HG02981 (cell line): ENCODE results near the gene FAM90A1.
"Not testable (repeated sequence)": the region's sequence is repeated elsewhere in the genome, so short reads cannot be mapped to it uniquely, and the experiment has no call there.

Experiments used
- ATAC-seq: cut with Tn5 transposase; IDR thresholded peaks from one replicate; pipeline ENCODE4 v1.9.1; 2021; ENCODE audit warnings: mild to moderate bottlenecking, moderate library complexity; ENCODE audit not compliant: unreplicated experiment

Gene FAM90A1

GRCh38 chr12:8233935-8234495 is 6.6 kb upstream of the FAM90A1 start:
- ATAC-seq: not testable (repeated sequence)

DNA sequence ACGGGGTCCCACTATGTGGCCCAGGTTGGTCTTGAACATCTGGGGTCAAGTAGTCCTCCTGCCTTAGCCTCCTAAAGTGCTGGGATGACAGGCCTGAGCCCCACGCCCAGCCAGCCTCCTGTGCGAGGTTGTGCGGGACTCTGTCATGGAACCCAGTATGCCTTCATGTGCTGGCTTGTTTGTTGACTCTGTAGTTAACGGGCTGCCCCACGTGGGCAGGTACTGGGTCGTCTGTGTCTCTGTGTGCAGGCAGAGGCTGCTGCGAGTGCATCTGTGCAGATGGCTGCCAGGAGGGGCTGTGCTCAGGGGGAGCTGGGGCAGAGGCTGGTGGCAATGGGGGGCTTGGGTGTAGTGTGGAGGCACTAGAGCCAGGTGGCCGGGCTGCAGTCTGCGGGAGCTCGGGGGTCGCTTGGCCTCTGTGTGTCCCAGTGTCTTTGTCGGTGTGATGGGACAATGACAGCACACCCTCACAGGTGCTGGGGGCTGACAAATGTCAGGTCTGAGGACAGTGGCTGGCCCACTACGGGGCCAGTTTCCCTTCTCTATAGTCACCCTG is 6.0 kb upstream of the FAM90A1 start:
- ATAC-seq: not testable (repeated sequence)

DNA sequence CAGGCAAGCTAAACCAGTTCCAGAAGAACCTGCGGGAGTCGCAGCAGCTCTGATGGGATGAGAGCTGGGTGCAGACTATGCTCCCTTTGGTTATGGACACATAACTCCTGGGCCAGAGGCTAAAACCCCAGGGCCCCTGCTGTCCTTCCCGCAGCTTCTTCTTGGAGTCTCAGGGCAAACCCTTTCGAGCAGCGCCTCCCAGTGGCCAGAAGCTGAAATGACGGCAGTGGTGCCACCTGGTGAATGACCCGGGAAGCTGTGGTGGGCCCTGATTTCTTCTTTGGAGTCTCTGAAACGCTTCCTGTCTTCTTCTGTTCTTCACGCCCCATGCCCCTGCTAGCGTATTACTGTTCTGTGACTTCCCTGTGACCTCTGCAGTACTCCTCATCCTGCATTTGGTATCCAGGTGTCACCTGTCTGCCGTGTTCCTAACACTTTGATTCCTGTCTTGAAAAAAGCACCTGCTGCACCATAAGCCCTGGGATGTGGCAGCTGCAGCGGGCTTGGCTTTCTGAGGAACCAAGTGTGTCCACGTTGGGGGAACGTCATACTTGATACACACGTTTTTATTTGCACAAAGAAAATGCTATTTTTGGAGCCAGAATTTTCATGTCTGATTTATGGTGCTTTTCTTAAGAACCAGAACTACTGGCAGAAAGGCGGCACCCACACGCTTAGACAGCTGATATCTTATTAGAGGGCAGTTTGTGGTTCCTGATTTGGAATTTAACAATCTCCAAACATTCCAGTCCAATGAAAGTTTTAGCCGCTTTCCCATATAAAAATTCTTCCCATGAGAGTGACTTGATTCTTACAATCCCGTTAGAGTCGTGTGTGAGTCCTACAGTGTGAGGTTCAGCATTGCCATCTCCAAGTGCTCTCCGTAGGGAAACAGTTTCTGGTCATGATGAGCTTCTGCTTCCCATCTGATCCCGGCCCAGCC is 4.5 kb upstream of the FAM90A1 start:
- ATAC-seq: not testable (repeated sequence)

- ATAC-seq: not testable (repeated sequence)
Measured at GRCh38 chr12:8231049-8231448, 3.6 kb upstream of the FAM90A1 start.

DNA sequence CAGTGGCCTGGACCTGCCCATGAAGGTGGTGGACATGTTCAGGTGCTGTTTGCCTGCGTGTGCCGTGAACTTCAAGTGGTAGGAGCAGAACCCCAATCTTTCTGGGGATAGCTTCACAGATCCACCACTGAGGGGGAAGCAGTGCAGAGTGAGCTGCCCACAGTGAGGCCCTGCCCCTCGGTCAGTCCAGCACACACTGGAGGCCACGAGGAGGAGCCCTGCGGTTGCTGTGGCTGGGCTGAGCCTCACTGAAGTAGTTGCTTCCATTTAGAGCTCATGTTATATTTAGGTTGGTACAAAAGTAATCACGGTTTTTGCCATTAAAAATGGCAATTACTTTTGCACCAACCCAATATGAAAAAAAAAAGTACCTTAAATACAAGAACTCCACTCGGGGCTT is 2.1 kb upstream of the FAM90A1 start:
- ATAC-seq: not testable (repeated sequence)

DNA sequence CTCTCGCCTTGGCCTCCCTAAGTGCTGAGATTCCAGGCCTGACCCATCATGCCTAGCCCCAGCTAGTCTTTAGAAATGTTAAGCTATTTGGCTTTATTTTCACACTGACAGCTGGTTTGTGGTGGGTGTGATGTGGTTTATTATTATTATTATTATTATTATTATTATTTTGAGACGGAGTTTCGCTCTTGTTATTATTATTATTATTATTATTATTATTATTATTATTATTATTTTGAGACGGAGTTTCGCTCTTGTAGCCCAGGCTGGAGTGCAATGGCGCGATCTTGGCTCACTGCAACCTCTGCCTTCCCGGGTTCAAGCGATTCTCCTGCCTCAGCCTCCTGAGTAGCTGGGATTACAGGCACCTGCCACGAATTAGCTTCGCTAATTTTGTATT is 1.2 kb upstream of the FAM90A1 start:
- ATAC-seq: not testable (repeated sequence)

DNA sequence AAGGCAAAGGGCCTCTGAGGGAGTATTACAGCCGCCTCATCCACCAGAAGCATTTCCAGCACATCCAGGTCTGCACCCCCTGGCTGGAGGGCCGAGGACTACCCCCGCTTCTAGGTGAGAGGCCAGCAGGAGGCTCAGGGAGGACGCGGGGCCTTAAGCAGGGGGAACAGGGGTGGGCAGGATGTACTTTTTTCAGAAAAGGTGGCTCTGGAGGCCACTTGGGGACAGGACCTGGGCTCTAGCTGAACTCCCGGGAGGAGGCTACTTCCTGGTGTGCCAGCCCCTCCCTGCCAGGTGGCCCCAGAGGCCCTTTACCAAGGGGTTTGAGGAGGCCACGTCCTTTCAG is 287 bp upstream of the FAM90A1 start:
- ATAC-seq: not testable (repeated sequence)

GRCh38 chr12:8226355-8226754 is 1.1 kb downstream of the FAM90A1 start:
- no peak for ATAC-seq

GRCh38 chr12:8224782-8225181 is 2.6 kb downstream of the FAM90A1 start:
- ATAC-seq: not testable (repeated sequence)

DNA sequence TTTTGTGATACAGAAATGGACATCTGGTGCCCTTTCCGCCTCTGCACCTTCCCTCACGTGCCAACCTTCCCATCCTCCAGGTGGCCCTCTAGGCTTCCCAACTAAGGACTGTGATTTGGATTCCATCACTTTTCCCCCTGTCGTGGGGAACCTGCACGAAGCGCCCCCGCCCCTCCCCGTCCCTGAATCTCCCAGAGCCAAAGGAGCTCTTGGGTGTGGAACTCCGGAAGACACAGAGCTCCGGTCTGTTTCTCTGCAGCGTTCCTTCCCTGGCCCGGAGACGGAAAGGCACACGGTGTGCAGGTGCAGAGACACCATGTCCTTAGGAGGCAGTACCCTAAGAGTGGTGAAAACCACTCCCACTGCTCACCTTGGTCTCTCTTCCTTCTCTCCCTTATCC is 3.8 kb downstream of the FAM90A1 start:
- ATAC-seq: not testable (repeated sequence)

- ATAC-seq: not testable (repeated sequence)
Measured at GRCh38 chr12:8222303-8222702, 5.1 kb downstream of the FAM90A1 start.

DNA sequence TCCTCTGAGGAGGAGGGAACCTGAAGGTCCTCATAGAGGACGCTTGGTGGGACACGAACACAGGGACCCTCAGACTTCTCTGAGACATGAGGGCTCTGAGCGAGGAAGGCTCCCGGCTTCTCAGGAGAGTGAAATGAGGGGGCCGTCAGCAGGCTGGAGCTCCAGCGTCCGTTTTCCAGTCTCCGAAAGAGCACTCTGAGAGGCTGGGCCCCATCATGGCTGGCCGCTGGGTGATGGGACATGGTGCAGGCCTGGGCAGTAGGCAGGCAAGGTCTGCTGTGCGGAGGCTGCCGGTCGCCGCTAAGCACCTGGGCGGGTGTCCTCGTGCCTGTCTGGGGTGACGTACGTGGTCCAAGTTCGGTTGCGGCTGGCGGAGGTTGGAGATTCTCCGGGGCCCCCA is 5.6 kb downstream of the FAM90A1 start:
- not testable (repeated sequence) for ATAC-seq

DNA sequence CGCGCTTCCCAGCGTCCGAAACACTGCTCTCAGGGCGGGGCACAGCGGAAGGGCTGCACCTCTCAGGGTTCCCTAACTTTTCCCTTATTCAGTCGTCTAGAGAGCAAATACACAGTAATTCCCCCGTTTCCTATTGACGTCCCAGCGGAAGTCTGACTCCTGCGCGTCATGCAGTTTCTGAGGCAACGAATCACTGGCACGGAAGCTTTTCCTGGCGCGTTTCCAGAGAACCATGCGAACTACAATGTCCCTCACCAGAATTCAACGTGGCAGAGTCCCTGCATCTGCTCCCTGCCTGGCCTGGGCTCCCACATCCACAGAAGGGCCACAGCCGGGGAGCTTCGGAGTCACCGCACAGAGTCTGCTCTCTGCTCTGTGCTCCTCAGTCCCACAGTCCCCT is 6.0 kb downstream of the FAM90A1 start:
- ATAC-seq: not testable (repeated sequence)

DNA sequence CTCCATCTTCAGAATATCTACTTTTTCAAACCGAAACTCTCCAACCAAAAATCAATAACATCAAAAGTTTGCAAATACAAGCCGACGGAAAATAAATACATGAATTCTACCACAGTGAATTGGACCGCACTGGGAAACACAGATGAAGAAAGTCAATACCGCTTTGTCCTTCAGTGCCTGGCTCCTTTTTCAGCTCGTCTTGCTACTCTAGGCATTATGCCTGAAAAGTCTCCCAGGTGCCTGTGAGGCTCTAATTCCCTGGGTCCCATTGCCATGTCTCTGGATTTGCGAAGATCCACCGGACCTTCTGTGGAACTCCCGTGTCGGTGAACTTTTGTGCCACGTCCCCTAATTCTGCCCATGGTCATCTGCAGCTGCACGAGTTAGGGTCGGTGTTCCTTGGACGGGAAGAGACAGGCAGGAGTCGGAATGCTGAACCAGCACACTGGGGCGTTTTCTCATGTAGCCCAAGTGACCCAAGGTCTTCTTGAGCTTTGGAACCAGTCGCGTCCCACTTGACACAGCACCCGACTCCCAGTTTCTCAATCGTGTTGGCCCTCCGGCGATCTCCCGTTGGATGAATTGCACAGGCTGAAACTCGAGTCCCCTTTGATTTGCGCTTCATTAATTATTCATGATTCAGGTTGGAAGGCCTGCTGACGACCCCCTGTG is 8.6 kb downstream of the FAM90A1 start:
- not testable (repeated sequence) for ATAC-seq

DNA sequence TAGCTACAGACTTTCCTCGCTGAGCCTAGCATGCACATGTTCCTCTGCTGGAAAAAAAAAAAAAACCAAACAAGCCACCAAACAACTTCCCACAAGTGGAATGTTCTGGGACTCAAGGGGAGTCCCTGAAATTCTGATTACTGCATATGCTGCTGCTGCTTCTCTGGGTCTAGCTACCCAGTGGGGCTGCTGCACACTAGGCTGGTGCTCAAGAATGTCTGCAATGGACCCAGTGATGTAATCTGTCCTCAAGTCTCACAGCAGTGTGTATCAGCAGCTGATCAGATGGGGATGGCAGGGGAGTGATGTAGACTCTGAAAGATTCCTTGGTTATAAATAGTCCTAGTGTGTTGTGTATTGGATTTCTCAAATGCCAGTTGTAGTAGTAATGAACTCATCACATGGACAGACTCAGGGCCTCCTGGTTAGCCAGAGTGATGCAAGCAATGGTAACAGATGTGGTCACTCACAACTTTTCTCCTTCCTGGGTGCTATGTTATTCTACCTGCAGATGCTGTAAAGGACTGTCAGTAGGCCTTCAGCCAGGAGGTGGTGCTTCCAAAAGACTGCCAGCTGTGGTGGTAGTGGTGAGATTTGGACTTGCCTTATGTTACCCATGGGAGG is 29.6 kb downstream of the FAM90A1 start:
- ATAC-seq: not testable (repeated sequence)

- not testable (repeated sequence) for ATAC-seq
Measured at GRCh38 chr12:8188088-8188487, 39.3 kb downstream of the FAM90A1 start.

DNA sequence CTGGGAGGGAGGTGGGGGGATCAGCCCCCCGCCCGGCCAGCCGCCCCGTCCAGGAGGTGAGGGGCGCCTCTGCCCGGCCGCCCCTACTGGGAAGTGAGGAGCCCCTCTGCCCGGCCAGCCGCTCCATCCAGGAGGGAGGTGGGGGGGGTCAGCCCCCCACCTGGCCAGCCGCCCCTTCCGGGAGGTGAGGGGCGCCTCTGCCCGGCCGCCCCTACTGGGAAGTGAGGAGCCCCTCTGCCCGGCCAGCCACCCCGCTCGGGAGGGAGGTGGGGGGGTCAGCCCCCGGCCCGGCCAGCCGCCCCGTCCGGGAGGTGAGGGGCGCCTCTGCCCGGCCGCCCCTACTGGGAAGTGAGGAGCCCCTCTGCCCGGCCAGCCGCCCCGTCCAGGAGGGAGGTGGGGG is 43.2 kb downstream of the FAM90A1 start:
- not testable (repeated sequence) for ATAC-seq

- not testable (repeated sequence) for ATAC-seq
Measured at GRCh38 chr12:8183346-8183745, 44.1 kb downstream of the FAM90A1 start.

- not testable (repeated sequence) for ATAC-seq
Measured at GRCh38 chr12:8182923-8183322, 44.5 kb downstream of the FAM90A1 start.

GRCh38 chr12:8181271-8181670 is 46.1 kb downstream of the FAM90A1 start:
- not testable (repeated sequence) for ATAC-seq
